Measurements from ENCODE around the gene HSF4. TPM values are rescaled to one million over a fixed set of nuclear protein-coding genes. Genes with fewer than 3 reads are reported as not detected.

The HSF4 gene
- total and polyA plus RNA-seq, 2 of the 4 experiments (the other 2 are of a cell fraction): 0.54 to 7.5 TPM

GRCh38 chr16:67128417-67128816 lies 36.1 kb upstream of the HSF4 start:
- Histone ChIP-seq H3K27me3 (ENCODE audit: control insufficient read depth, insufficient read depth, low read length) (no peaks in the 10 kb centered on the region), H3K79me1 (ENCODE audit: low read depth in 1 of 2, low read length in 2 of 2) (peaks cover 6 to 19% of the 10 kb centered on the region in 2 experiments; a peak in 3 of 4 replicates), H2BK5ac (ENCODE audit: low read depth, low read length, poor library complexity, severe bottlenecking) (no peak overlapping the region), H2AK9ac (replicated peaks; ENCODE audit: low read depth, low read length, poor library complexity) (no peak overlapping the region), H2BK15ac (ENCODE audit: low read depth, low read length) (no peak overlapping the region), H3K14ac (replicated peaks; ENCODE audit: low read depth, low read length) (no peak overlapping the region), H4K91ac (ENCODE audit: insufficient read depth, low read depth, low read length) (no peak overlapping the region), H3K18ac (ENCODE audit: low read depth, low read length) (no peak overlapping the region), H4K20me1 (ENCODE audit: insufficient read depth, low read length) (no peaks in the 10 kb centered on the region), H3K9me1 (ENCODE audit: insufficient read depth, low read length) (peaks cover 11% of the 10 kb centered on the region), H3K4me3 (ENCODE audit: insufficient read depth, low read depth, low read length) (no peak overlapping the region), H3K36me3 (ENCODE audit: control insufficient read depth, insufficient read depth, low read length) (peaks cover 25% of the 10 kb centered on the region), H3K56ac (ENCODE audit: extremely low read depth, insufficient read depth, low read length) (no peak overlapping the region), H2BK120ac (ENCODE audit: low read depth, low read length) (no peak overlapping the region), H2BK20ac (ENCODE audit: low read depth, low read length) (no peak overlapping the region), H4K8ac (ENCODE audit: low read depth in 2 of 2, low read length in 2 of 2) (no peak overlapping the region), H3K9me3 (ENCODE audit: control insufficient read depth, insufficient read depth, low read length) (no peaks in the 10 kb centered on the region), H2AK5ac (ENCODE audit: low read depth, low read length) (no peak overlapping the region), H2AFZ (replicated peaks; ENCODE audit: low read length, poor library complexity) (no peak overlapping the region), H3K27ac (ENCODE audit: insufficient read depth, low read length) (no peak overlapping the region), H3K4me1 (ENCODE audit: control insufficient read depth, insufficient read depth, low read length) (no peaks in the 10 kb centered on the region), H3K9ac (ENCODE audit: low read depth, low read length) (no peak overlapping the region), H3K4me2 (ENCODE audit: low read depth, low read length) (no peak overlapping the region), H3K23ac (ENCODE audit: low read depth, low read length) (no peak overlapping the region), H4K5ac (ENCODE audit: low read depth, low read length) (no peak overlapping the region), H3K4ac (ENCODE audit: low read depth, low read length) (no peak overlapping the region)
- no TSS peak for BruUV-seq (replicated peaks)
- dilution Hi-C loops (cut with HindIII; ENCODE audit: low sequenced_read_pairs, unreplicated experiment) (no loop called here), intact Hi-C loops (cut with micrococcal nuclease) (no loop called here), in situ Hi-C loops (cut with MboI; ENCODE audit: low sequenced_read_pairs) (no loop called here)
- DNase-seq: no peak
- no peak for ATAC-seq (ENCODE audit: low read depth)
- TF ChIP-seq BHLHE40 (IDR thresholded peaks at IDR 0.05; ENCODE audit: low read depth, low read length) (no peak), USF2 (IDR thresholded peaks at IDR 0.05; ENCODE audit: low read depth, low read length) (no peak)
- POLR2A ChIA-PET (ENCODE audit: unreplicated experiment): no interaction called here
- CTCF ChIA-PET: no interaction called here
